ENCODE measurements around the gene CTXN1. TPM values are rescaled to one million over a fixed set of nuclear protein-coding genes. Genes with fewer than 3 reads are reported as not detected.

CTXN1 gene
- total and polyA plus RNA-seq, 2 donors (not counting 1 experiment from before 2014, with no cell fraction given), result not detected

GRCh38 chr19:7934766-7935165 lies 8.8 kb upstream of the CTXN1 start:
- Histone ChIP-seq H3K4me1 (ENCODE audit: control insufficient read depth in 2 of 2, insufficient read depth in 2 of 2, low read length in 2 of 2) (no peaks in the 10 kb centered on the region), H3K36me3 (replicated peaks in 1 of 2; ENCODE audit: control extremely low read depth in 1 of 2, control insufficient read depth in 1 of 2, extremely low read depth in 1 of 2, insufficient read depth in 2 of 2, low read length in 1 of 2) (peaks cover 2 to 69% of the 10 kb centered on the region in 2 experiments), H3K9ac (ENCODE audit: low read length) (no peak overlapping the region), H3K27ac (ENCODE audit: low read length in 2 of 2) (no peak overlapping the region), H3K9me3 (ENCODE audit: control extremely low read depth in 1 of 3, control insufficient read depth in 2 of 3, insufficient read depth in 1 of 3, low read length in 2 of 3) (no peaks in the 10 kb centered on the region), H3K4me2 (replicated peaks; ENCODE audit: low read depth, low read length, poor library complexity, severe bottlenecking) (no peak overlapping the region), H3K79me2 (ENCODE audit: control insufficient read depth, insufficient read depth, low read length) (peaks cover 11% of the 10 kb centered on the region), H3K27me3 (replicated peaks in 1 of 4; ENCODE audit: control extremely low read depth in 1 of 4, control insufficient read depth in 3 of 4, insufficient read depth in 4 of 4, low read length in 3 of 4) (no peaks in the 10 kb centered on the region), H4K20me1 (ENCODE audit: control insufficient read depth, insufficient read depth, low read length, poor library complexity, severe bottlenecking) (peaks cover 22% of the 10 kb centered on the region), H3K4me3 (ENCODE audit: control extremely low read depth in 1 of 5, extremely low read depth in 1 of 5, insufficient read depth in 1 of 5, low read depth in 2 of 5, low read length in 4 of 5) (no peak overlapping the region), H2AFZ (ENCODE audit: insufficient read depth, low read depth, low read length, poor library complexity, severe bottlenecking) (no peak overlapping the region)
- TF ChIP-seq CTCF (IDR thresholded peaks at IDR 0.05) (no peak), EZH2 (IDR thresholded peaks at IDR 0.05; ENCODE audit: borderline replicate concordance, insufficient read depth, low read depth, low read length, poor library complexity, severe bottlenecking) (no peak)
- WGBS (ENCODE audit: insufficient coverage), result 92% methylated on average over 20 of the region's 21 CpGs
- Mint-ChIP-seq H3K4me1 (peaks cover 2% of the 10 kb centered on the region), H3K4me3 (no peak overlapping the region), H3K27ac (no peak overlapping the region), H3K9me3 (ENCODE audit: insufficient read depth) (no peaks in the 10 kb centered on the region), H3K27me3 (no peaks in the 10 kb centered on the region)
- CTCF ChIA-PET, result interaction anchor here (1.8 kb wide), 1 partner anchor 9 kb away, joined by 9 read pairs; the partner anchor contains the start of gene TIMM44
- intact Hi-C loops (cut with micrococcal nuclease), result no loop called here
- POLR2A ChIA-PET, result no interaction called here
- DNase-seq (no peak), ATAC-seq (ENCODE audit: low read depth) (no peak)

GRCh38 chr19:7933828-7934725 lies 8.1 kb upstream of the CTXN1 start:
- WGBS (ENCODE audit: insufficient coverage), result 95% methylated on average over 54 of the region's 55 CpGs
- H3K4me3 ChIP-seq (ENCODE audit: control extremely low read depth in 1 of 5, extremely low read depth in 1 of 5, insufficient read depth in 1 of 5, low read depth in 2 of 5, low read length in 4 of 5), result no peak overlapping the region
- H3K27me3 ChIP-seq (replicated peaks in 1 of 4; ENCODE audit: control extremely low read depth in 1 of 4, control insufficient read depth in 3 of 4, insufficient read depth in 4 of 4, low read length in 3 of 4), result no peaks in the 10 kb centered on the region
- ATAC-seq (ENCODE audit: low read depth), result no peak
- H3K4me3 Mint-ChIP-seq, result no peak overlapping the region
- peaks cover 2% of the 10 kb centered on the region for H3K4me1 Mint-ChIP-seq
- H3K9me3 Mint-ChIP-seq (ENCODE audit: insufficient read depth), result no peaks in the 10 kb centered on the region
- no peaks in the 10 kb centered on the region for H3K9me3 ChIP-seq (ENCODE audit: control extremely low read depth in 1 of 3, control insufficient read depth in 2 of 3, insufficient read depth in 1 of 3, low read length in 2 of 3)
- POLR2A ChIA-PET, result no interaction called here
- no peak overlapping the region for H3K9ac ChIP-seq (ENCODE audit: low read length)
- no peak for DNase-seq
- intact Hi-C loops (cut with micrococcal nuclease), result no loop called here
- peaks cover 7% of the 10 kb centered on the region for H3K79me2 ChIP-seq (ENCODE audit: control insufficient read depth, insufficient read depth, low read length)
- TF ChIP-seq CTCF (IDR thresholded peaks at IDR 0.05) (no peak), EZH2 (IDR thresholded peaks at IDR 0.05; ENCODE audit: borderline replicate concordance, insufficient read depth, low read depth, low read length, poor library complexity, severe bottlenecking) (no peak)
- H2AFZ ChIP-seq (ENCODE audit: insufficient read depth, low read depth, low read length, poor library complexity, severe bottlenecking), result no peak overlapping the region
- H3K4me2 ChIP-seq (replicated peaks; ENCODE audit: low read depth, low read length, poor library complexity, severe bottlenecking), result no peak overlapping the region
- no peaks in the 10 kb centered on the region for H3K4me1 ChIP-seq (ENCODE audit: control insufficient read depth in 2 of 2, insufficient read depth in 2 of 2, low read length in 2 of 2)
- no peak overlapping the region for H3K27ac Mint-ChIP-seq
- H4K20me1 ChIP-seq (ENCODE audit: control insufficient read depth, insufficient read depth, low read length, poor library complexity, severe bottlenecking), result peaks cover 22% of the 10 kb centered on the region
- CTCF ChIA-PET, result interaction anchor here (1.8 kb wide), 1 partner anchor 10 kb away, joined by 9 read pairs; the partner anchor contains the start of gene TIMM44
- H3K36me3 ChIP-seq (replicated peaks in 1 of 2; ENCODE audit: control extremely low read depth in 1 of 2, control insufficient read depth in 1 of 2, extremely low read depth in 1 of 2, insufficient read depth in 2 of 2, low read length in 1 of 2), result peaks cover 2 to 69% of the 10 kb centered on the region in 2 experiments
- no peaks in the 10 kb centered on the region for H3K27me3 Mint-ChIP-seq
- no peak overlapping the region for H3K27ac ChIP-seq (ENCODE audit: low read length in 2 of 2)
